Measurements from ENCODE around the gene DNAJC5. TPM values are rescaled to one million over a fixed set of nuclear protein-coding genes. Genes with fewer than 3 reads are reported as not detected.

DNAJC5 gene
- total RNA-seq, 2 donors from 2014 or later: 58.9 to 63.9 TPM

GRCh38 chr20:63980806-63981728 lies 86.1 kb downstream of the DNAJC5 start, which contains the start of gene PRPF6:
PRPF6 (plus strand) TSS chr20:63981132; CDS start chr20:63981246, 114 bp downstream.
- no peaks in the 10 kb centered on the region for H3K27me3 ChIP-seq
- peak; percentile 65 for TF ChIP-seq CTCF (IDR thresholded peaks at IDR 0.05)
- no peaks in the 10 kb centered on the region for H3K36me3 ChIP-seq
- peaks cover 23% of the 10 kb centered on the region for H3K4me1 ChIP-seq
- DNase-seq: peak; percentile 96
- H3K9ac ChIP-seq (ENCODE audit: low read depth in 2 of 2, low read length in 2 of 2): peak within 1 kb of the TSS; percentile 63 to 82
- peak within 1 kb of the TSS; percentile 79 for H3K4me3 ChIP-seq
- intact Hi-C loops (cut with DNase I): loop anchor here (5.0 kb wide), 1 partner anchor 81 kb away; the partner anchor contains the start of gene TCEA2
- H3K9me3 ChIP-seq: no peaks in the 10 kb centered on the region
- H3K27ac ChIP-seq: peak within 1 kb of the TSS; percentile 70

GRCh38 chr20:63982937-63983336 lies 88.0 kb downstream of the DNAJC5 start:
- TF ChIP-seq CTCF (IDR thresholded peaks at IDR 0.05): no peak
- Histone ChIP-seq H3K9me3 (no peaks in the 10 kb centered on the region), H3K36me3 (no peaks in the 10 kb centered on the region), H3K9ac (ENCODE audit: low read depth in 2 of 2, low read length in 2 of 2) (no peak overlapping the region), H3K27ac (no peak overlapping the region), H3K4me1 (peaks cover 23% of the 10 kb centered on the region), H3K27me3 (no peaks in the 10 kb centered on the region), H3K4me3 (no peak overlapping the region)
- intact Hi-C loops (cut with DNase I): loop anchor here (5.0 kb wide), 1 partner anchor 79 kb away; the partner anchor contains the start of gene TCEA2
- no peak for DNase-seq

Small RNA genes within 50 kb of the gene (microRNA-seq; reads per million reads assigned to microRNA genes)
- gene MIR1914 (not detected), gene MIR647 (not detected), gene MIR941-1 (not detected), gene MIR941-2 (not detected), gene MIR941-3 (not detected), gene MIR941-4 (not detected), gene MIR941-5 (not detected)

Other genes starting within 250 kb of the DNAJC5 start
- 1 to 10 TPM; 2.5 to 5.3 TPM for gene STMN3, start 241.7 kb upstream of the DNAJC5 start, total RNA-seq
- 10 to 100 TPM; 25.7 to 34.9 TPM for gene RTEL1, start 236.8 kb upstream of the DNAJC5 start, total RNA-seq
- gene TNFRSF6B, start 198.5 kb upstream of the DNAJC5 start, total RNA-seq: 1 to 10 TPM in 1 of 2 donors, not detected in 1; 7.5 TPM
- gene ARFRP1, start 187.2 kb upstream of the DNAJC5 start, total RNA-seq: 10 to 100 TPM; 35.3 to 76.9 TPM
- gene ZGPAT, start 187.1 kb upstream of the DNAJC5 start, total RNA-seq: 10 to 100 TPM; 27.2 to 41.4 TPM
- 10 to 100 TPM; 10.8 to 20.0 TPM for gene LIME1, start 158.5 kb upstream of the DNAJC5 start, total RNA-seq
- gene SLC2A4RG, start 155.3 kb upstream of the DNAJC5 start, total RNA-seq: 10 to 100 TPM; 44.3 to 75.3 TPM
- 1 to 10 TPM; 2.1 to 3.2 TPM for gene ZBTB46, start 63.9 kb upstream of the DNAJC5 start, total RNA-seq
- not detected for gene ABHD16B, start 33.6 kb upstream of the DNAJC5 start, total RNA-seq
- 10 to 100 TPM; 54.0 to 66.1 TPM for gene TPD52L2, start 29.9 kb upstream of the DNAJC5 start, total RNA-seq
- gene UCKL1, start 61.3 kb downstream of the DNAJC5 start, total RNA-seq: 10 to 100 TPM; 33.6 to 49.5 TPM
- gene ZNF512B, start 74.8 kb downstream of the DNAJC5 start, total RNA-seq: 1 to 10 TPM; 1.9 TPM
- gene SAMD10, start 84.5 kb downstream of the DNAJC5 start, total RNA-seq: 1 to 10 TPM; 6.1 to 6.4 TPM
- gene PRPF6, start 86.0 kb downstream of the DNAJC5 start, total RNA-seq: 10 to 100 TPM; 53.0 to 68.6 TPM
- gene C20orf204, start 141.1 kb downstream of the DNAJC5 start, total RNA-seq: 1 to 10 TPM in 1 of 2 donors, under 1 TPM in 1; 0.29 to 3.3 TPM
- 10 to 100 TPM in 1 of 2 donors, 1 to 10 TPM in 1; 8.4 to 26.8 TPM for gene SOX18, start 154.5 kb downstream of the DNAJC5 start, total RNA-seq
- 10 to 100 TPM in 1 of 2 donors, 1 to 10 TPM in 1; 7.3 to 11.8 TPM for gene TCEA2, start 168.1 kb downstream of the DNAJC5 start, total RNA-seq
- gene RGS19, start 184.4 kb downstream of the DNAJC5 start, total RNA-seq: 1 to 10 TPM; 3.4 to 4.5 TPM
- gene OPRL1, start 185.0 kb downstream of the DNAJC5 start, total RNA-seq: under 1 TPM; 0.24 to 0.25 TPM
- not detected for gene LKAAEAR1, start 189.3 kb downstream of the DNAJC5 start, total RNA-seq
- gene NPBWR2, start 212.4 kb downstream of the DNAJC5 start, total RNA-seq: not detected

Measured in colonic mucosa (tissue), 4 donors.